ENCODE results near the gene PPARA. TPM values are rescaled to one million over a fixed set of nuclear protein-coding genes. Genes with fewer than 3 reads are reported as not detected.

The PPARA gene
- total and polyA plus RNA-seq, 12 donors: 15.5 to 89.5 (median 79.9) TPM

- Histone ChIP-seq H3K4me1 (peaks cover 16 to 64% (median 36%) of the 10 kb centered on the region in 9 donors), H3K4me3 (peak overlapping the region; percentile 70 to 99 (median 82)), H3K36me3 (peaks cover 0 to 25% (median 0%) of the 10 kb centered on the region in 9 donors), H3K27me3 (peaks cover 0 to 13% (median 0%) of the 10 kb centered on the region in 7 donors), H3K27ac (peak overlapping the region; percentile 85 to 99 (median 96)), H3K9me3 (no peaks in the 10 kb centered on the region)
- DNase-seq (peak; percentile 59 to 75), ATAC-seq (peak; percentile 41 to 82 (median 64))
- WGBS, 2 donors: 2 to 3% methylated on average over 38 to 39 of the region's 39 CpGs
- no peak for TF ChIP-seq CTCF (IDR thresholded peaks at IDR 0.05)
- intact Hi-C loops (cut with DNase I): loop anchor here in 5 of 10 donors (5.0 to 10.0 kb wide), 5 partner anchors 43 to 148 kb away; partner anchors contain the start of gene GTSE1 (in 1 of the 5)
Measured at GRCh38 chr22:46149512-46150033, 753 bp upstream of the PPARA start.

GRCh38 chr22:46150655-46151477, 540 bp downstream of the PPARA start:
- WGBS, 2 donors: 0% methylated on average over 66 to 101 of the region's 101 CpGs

GRCh38 chr22:46153930-46154329, 3.6 kb downstream of the PPARA start:
- peaks cover 12 to 67% (median 31%) of the 10 kb centered on the region in 9 donors for H3K4me1 ChIP-seq
- WGBS, 2 donors: 77 to 88% methylated on average over 3 of the region's 3 CpGs
- no peak for TF ChIP-seq CTCF (IDR thresholded peaks at IDR 0.05)
- no peaks in the 10 kb centered on the region for H3K9me3 ChIP-seq
- peaks cover 0 to 52% (median 0%) of the 10 kb centered on the region in 9 donors for H3K36me3 ChIP-seq
- H3K27ac ChIP-seq: no peak overlapping the region
- peaks cover 0 to 5% (median 0%) of the 10 kb centered on the region in 7 donors for H3K27me3 ChIP-seq
- intact Hi-C loops (cut with DNase I): loop anchor here in 3 of 10 donors (5.0 to 10.0 kb wide), 2 partner anchors 38 to 91 kb away; no protein-coding TSS in a partner anchor
- H3K4me3 ChIP-seq: no peak overlapping the region
- ATAC-seq (no peak), DNase-seq (no peak)

More at GRCh38 chr22:46150655-46151477, 540 bp downstream of the PPARA start:
- H3K9me3 ChIP-seq: no peaks in the 10 kb centered on the region
- peak overlapping the region; percentile 92 to 97 (median 94) for H3K27ac ChIP-seq
- peak overlapping the region; percentile 59 to 99 (median 96) for H3K4me3 ChIP-seq
- H3K36me3 ChIP-seq: peaks cover 0 to 35% (median 0%) of the 10 kb centered on the region in 9 donors
- peaks cover 16 to 73% (median 39%) of the 10 kb centered on the region in 9 donors for H3K4me1 ChIP-seq
- ATAC-seq (peak in 7 of 8 donors; percentile 2 to 33 (median 6)), DNase-seq (peak in 1 of 2 donors; percentile 59)
- H3K27me3 ChIP-seq: peaks cover 0 to 13% (median 0%) of the 10 kb centered on the region in 7 donors
- intact Hi-C loops (cut with DNase I): loop anchor here in 3 of 10 donors (5.0 to 10.0 kb wide), 2 partner anchors 41 to 94 kb away; no protein-coding TSS in a partner anchor
- no peak for TF ChIP-seq CTCF (IDR thresholded peaks at IDR 0.05)

GRCh38 chr22:46156031-46156430, 5.7 kb downstream of the PPARA start:
- 67 to 70% methylated on average over 3 of the region's 3 CpGs for WGBS, 2 donors
- intact Hi-C loops (cut with DNase I): loop anchor here in 3 of 10 donors (5.0 to 10.0 kb wide), 2 partner anchors 36 to 89 kb away; no protein-coding TSS in a partner anchor
- DNase-seq (no peak), ATAC-seq (no peak)
- no peak overlapping the region for H3K4me3 ChIP-seq
- peaks cover 9 to 57% (median 24%) of the 10 kb centered on the region in 9 donors for H3K4me1 ChIP-seq
- TF ChIP-seq CTCF (IDR thresholded peaks at IDR 0.05): no peak
- H3K27me3 ChIP-seq: no peaks in the 10 kb centered on the region
- H3K27ac ChIP-seq: no peak overlapping the region
- peaks cover 0 to 71% (median 7%) of the 10 kb centered on the region in 9 donors for H3K36me3 ChIP-seq
- H3K9me3 ChIP-seq: no peaks in the 10 kb centered on the region

All from heart right ventricle (tissue), 16 donors.